ENCODE data around the gene GFI1. TPM values are rescaled to one million over a fixed set of nuclear protein-coding genes. Genes with fewer than 3 reads are reported as not detected.

Gene GFI1
- total RNA-seq, 1 experiment from 2014 or later: 0.52 TPM

- CTCF ChIA-PET: no interaction called here
- no peak for DNase-seq (ENCODE audit: low spot score)
- Histone ChIP-seq H3K36me3 (ENCODE audit: insufficient read depth, low read length, poor library complexity, severe bottlenecking) (no peaks in the 10 kb centered on the region), H3K4me1 (ENCODE audit: insufficient read depth, low read length, poor library complexity, severe bottlenecking) (no peaks in the 10 kb centered on the region), H3K27ac (ENCODE audit: low read depth, low read length, poor library complexity, severe bottlenecking) (no peak overlapping the region), H3K9me3 (ENCODE audit: low read depth, low read length, poor library complexity, severe bottlenecking) (no peaks in the 10 kb centered on the region), H3K27me3 (replicated peaks; ENCODE audit: insufficient read depth, low read depth, low read length, poor library complexity) (no peaks in the 10 kb centered on the region), H3K4me3 (ENCODE audit: low read depth, low read length, poor library complexity, severe bottlenecking) (no peak overlapping the region)
- POLR2A ChIA-PET (ENCODE audit: low non-redundant PET): interaction anchor here (0.6 kb wide), 2 partner anchors 9 to 737 kb away, joined by 3 to 4 read pairs; no protein-coding TSS in a partner anchor
- intact Hi-C loops (cut with micrococcal nuclease; ENCODE audit: unreplicated experiment): no loop called here
- BruUV-seq (replicated peaks): no TSS peak
- no peak for TF ChIP-seq CTCF (conservative IDR thresholded peaks at IDR 0.05; ENCODE audit: low read depth, low read length)
Observed at GRCh38 chr1:92459871-92460320, 26.8 kb downstream of the GFI1 start.

- no peaks in the 10 kb centered on the region for H3K9me3 ChIP-seq (ENCODE audit: low read depth, low read length, poor library complexity, severe bottlenecking)
- intact Hi-C loops (cut with micrococcal nuclease; ENCODE audit: unreplicated experiment): no loop called here
- no peaks in the 10 kb centered on the region for H3K4me1 ChIP-seq (ENCODE audit: insufficient read depth, low read length, poor library complexity, severe bottlenecking)
- no peak for DNase-seq (ENCODE audit: low spot score)
- no peak overlapping the region for H3K4me3 ChIP-seq (ENCODE audit: low read depth, low read length, poor library complexity, severe bottlenecking)
- TF ChIP-seq EZH2 (IDR thresholded peaks at IDR 0.05; ENCODE audit: borderline replicate concordance, low read depth, low read length, poor library complexity, severe bottlenecking): no peak
- no peak for TF ChIP-seq CTCF (conservative IDR thresholded peaks at IDR 0.05; ENCODE audit: low read depth, low read length)
- no peaks in the 10 kb centered on the region for H3K36me3 ChIP-seq (ENCODE audit: insufficient read depth, low read length, poor library complexity, severe bottlenecking)
- no peak overlapping the region for H3K27ac ChIP-seq (ENCODE audit: low read depth, low read length, poor library complexity, severe bottlenecking)
- no TSS peak for BruUV-seq (replicated peaks)
- no peaks in the 10 kb centered on the region for H3K27me3 ChIP-seq (replicated peaks; ENCODE audit: insufficient read depth, low read depth, low read length, poor library complexity)
- ChIA-PET POLR2A (ENCODE audit: low non-redundant PET) (no interaction called here), CTCF (no interaction called here)
Observed at GRCh38 chr1:92458146-92458545, 28.6 kb downstream of the GFI1 start.

GRCh38 chr1:92447976-92448375 is 38.7 kb downstream of the GFI1 start:
- no peak overlapping the region for H3K27ac ChIP-seq (ENCODE audit: low read depth, low read length, poor library complexity, severe bottlenecking)
- ChIA-PET POLR2A (ENCODE audit: low non-redundant PET) (no interaction called here), CTCF (no interaction called here)
- no peaks in the 10 kb centered on the region for H3K4me1 ChIP-seq (ENCODE audit: insufficient read depth, low read length, poor library complexity, severe bottlenecking)
- TF ChIP-seq CTCF (conservative IDR thresholded peaks at IDR 0.05; ENCODE audit: low read depth, low read length): no peak
- no TSS peak for BruUV-seq (replicated peaks)
- no peaks in the 10 kb centered on the region for H3K27me3 ChIP-seq (replicated peaks; ENCODE audit: insufficient read depth, low read depth, low read length, poor library complexity)
- H3K9me3 ChIP-seq (ENCODE audit: low read depth, low read length, poor library complexity, severe bottlenecking): no peaks in the 10 kb centered on the region
- no peaks in the 10 kb centered on the region for H3K36me3 ChIP-seq (ENCODE audit: insufficient read depth, low read length, poor library complexity, severe bottlenecking)
- intact Hi-C loops (cut with micrococcal nuclease; ENCODE audit: unreplicated experiment): no loop called here
- no peak overlapping the region for H3K4me3 ChIP-seq (ENCODE audit: low read depth, low read length, poor library complexity, severe bottlenecking)
- no peak for DNase-seq (ENCODE audit: low spot score)
